Tibial nerve (tissue), 4 donors: ENCODE results near the gene CDAN1.

ENCODE experiments used
- CTCF ChIP-seq, 5 experiments: fragments of 200-600 bp in 3 of 5; fragments of 450-650 bp in 2 of 5; sonication (generic) in 3 of 5; IDR thresholded peaks; one replicate each; pipeline ENCODE4 v1.5.1; 2016 to 2019; ENCODE audit warnings: antibody characterized with exemption in 5 of 5, mild to moderate bottlenecking in 3 of 5, moderate library complexity in 2 of 5
- EP300 ChIP-seq, 2 donors: sonication (generic); formaldehyde crosslinking; IDR thresholded peaks; one replicate each; pipeline ENCODE4 v1.6.1; 2017; ENCODE audit warnings: antibody characterized with exemption in 2 of 2, mild to moderate bottlenecking in 1 of 2
- POLR2A ChIP-seq, 2 donors: fragments of 450-650 bp; IDR thresholded peaks; one replicate each; pipeline ENCODE4 v1.6.1; 2017; ENCODE audit warnings: antibody characterized with exemption in 2 of 2, mild to moderate bottlenecking in 2 of 2, moderate library complexity in 2 of 2

GRCh38 chr15:42705336-42705735, 31.6 kb downstream of the CDAN1 start:
- no peak for TF ChIP-seq POLR2A (IDR thresholded peaks at IDR 0.05)
- no peak for TF ChIP-seq CTCF (IDR thresholded peaks at IDR 0.05)
- no peak for TF ChIP-seq EP300 (IDR thresholded peaks at IDR 0.05)
